Cardiac muscle cell (in vitro differentiated cells and primary cell): Measurements from ENCODE around the gene TRABD2B. TPM values are rescaled to one million over a fixed set of nuclear protein-coding genes. Genes with fewer than 3 reads are reported as not detected.

Experiments
- DNase-seq, 2 donors: peaks; one replicate each; pipeline versions ENCODE4 v3.0.0 to v3.0.0-alpha.2; 2010 to 2017; ENCODE audit warnings: low read depth in 1 of 2, low spot score in 1 of 2
- H3K27ac ChIP-seq: fragments of 200-600 bp; sonication (generic); 2 replicates; pipeline ENCODE4 v1.5.1; 2016
- H3K27me3 ChIP-seq: fragments of 200-600 bp; sonication (generic); 2 replicates; pipeline ENCODE4 v1.6.0; 2016; ENCODE audit warnings: control low read depth
- H3K36me3 ChIP-seq: fragments of 200-600 bp; sonication (generic); 2 replicates; pipeline ENCODE4 v1.5.1; 2016; ENCODE audit warnings: control low read depth
- H3K4me1 ChIP-seq: fragments of 200-600 bp; sonication (generic); 2 replicates; pipeline ENCODE4 v1.8.1; 2017; ENCODE audit warnings: low read depth, mild to moderate bottlenecking, mixed run types
- H3K4me3 ChIP-seq: fragments of 200-600 bp; sonication (generic); 2 replicates; pipeline ENCODE4 v1.5.1; 2016; ENCODE audit warnings: mild to moderate bottlenecking
- H3K9me3 ChIP-seq: fragments of 200-600 bp; sonication (generic); 2 replicates; pipeline ENCODE4 v1.5.1; 2017; ENCODE audit warnings: low read depth, mild to moderate bottlenecking, control low read depth
- polyA plus RNA-seq: library from polyadenylated mRNA; unstranded; fragments of >200 nt; fragmentation: Nextera tagmentation; extraction: Ambion mirVana; gene quantifications from 2 replicates; pipeline ENCODE4 v1.2.1, GENCODE V29; 2016
- total RNA-seq: library from RNA; depleted of rRNA; stranded (reverse); fragments of >200 nt; gene quantifications from 2 replicates; pipeline ENCODE4 v1.2.3, GENCODE V29; 2016
- TF ChIP-seq, protein P1 (sequence below): IDR thresholded peaks from 2 replicates; pipeline ENCODE4 v1.5.1; 2012; ENCODE audit warnings: low read depth, mild to moderate bottlenecking, low read length

The TRABD2B gene
- total and polyA plus RNA-seq, 2 experiments from 2014 or later, result 0.60 to 0.82 TPM

- no peak for DNase-seq
- Histone ChIP-seq H3K27ac (no peak overlapping the region), H3K36me3 (no peaks in the 10 kb centered on the region), H3K4me1 (no peaks in the 10 kb centered on the region), H3K4me3 (no peak overlapping the region), H3K9me3 (no peaks in the 10 kb centered on the region), H3K27me3 (no peaks in the 10 kb centered on the region)
- TF ChIP-seq, protein P1, sequence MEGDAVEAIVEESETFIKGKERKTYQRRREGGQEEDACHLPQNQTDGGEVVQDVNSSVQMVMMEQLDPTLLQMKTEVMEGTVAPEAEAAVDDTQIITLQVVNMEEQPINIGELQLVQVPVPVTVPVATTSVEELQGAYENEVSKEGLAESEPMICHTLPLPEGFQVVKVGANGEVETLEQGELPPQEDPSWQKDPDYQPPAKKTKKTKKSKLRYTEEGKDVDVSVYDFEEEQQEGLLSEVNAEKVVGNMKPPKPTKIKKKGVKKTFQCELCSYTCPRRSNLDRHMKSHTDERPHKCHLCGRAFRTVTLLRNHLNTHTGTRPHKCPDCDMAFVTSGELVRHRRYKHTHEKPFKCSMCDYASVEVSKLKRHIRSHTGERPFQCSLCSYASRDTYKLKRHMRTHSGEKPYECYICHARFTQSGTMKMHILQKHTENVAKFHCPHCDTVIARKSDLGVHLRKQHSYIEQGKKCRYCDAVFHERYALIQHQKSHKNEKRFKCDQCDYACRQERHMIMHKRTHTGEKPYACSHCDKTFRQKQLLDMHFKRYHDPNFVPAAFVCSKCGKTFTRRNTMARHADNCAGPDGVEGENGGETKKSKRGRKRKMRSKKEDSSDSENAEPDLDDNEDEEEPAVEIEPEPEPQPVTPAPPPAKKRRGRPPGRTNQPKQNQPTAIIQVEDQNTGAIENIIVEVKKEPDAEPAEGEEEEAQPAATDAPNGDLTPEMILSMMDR, result no peak
These were observed 83.9 kb downstream of the TRABD2B start for GRCh38 chr1:47913225-47913823.

DNA sequence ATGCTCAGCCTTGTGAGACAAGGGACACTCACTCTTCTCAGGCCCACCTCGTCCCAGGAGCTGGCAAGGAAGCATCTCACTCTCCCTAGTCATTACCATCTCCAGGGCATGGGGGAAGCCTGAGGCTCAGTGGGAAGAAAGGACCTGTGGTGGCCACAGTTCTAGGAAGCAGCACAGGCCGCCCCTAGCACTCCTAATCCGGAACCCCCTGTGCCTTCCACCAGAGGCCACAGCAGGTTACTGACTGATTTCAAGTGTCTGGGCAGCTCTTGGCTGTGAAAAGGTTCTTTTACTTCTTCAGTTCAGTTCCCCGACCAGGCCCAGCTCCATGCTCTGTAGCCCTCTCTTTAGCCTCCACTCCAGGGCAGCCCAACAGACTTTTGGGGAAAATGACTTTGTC, 84.4 kb downstream of the TRABD2B start:
- no peak overlapping the region for H3K27ac ChIP-seq
- no peaks in the 10 kb centered on the region for H3K9me3 ChIP-seq
- no peaks in the 10 kb centered on the region for H3K36me3 ChIP-seq
- TF ChIP-seq, protein P1, result no peak
- H3K27me3 ChIP-seq, result no peaks in the 10 kb centered on the region
- DNase-seq, result no peak
- H3K4me3 ChIP-seq, result no peak overlapping the region
- H3K4me1 ChIP-seq, result no peaks in the 10 kb centered on the region

DNA sequence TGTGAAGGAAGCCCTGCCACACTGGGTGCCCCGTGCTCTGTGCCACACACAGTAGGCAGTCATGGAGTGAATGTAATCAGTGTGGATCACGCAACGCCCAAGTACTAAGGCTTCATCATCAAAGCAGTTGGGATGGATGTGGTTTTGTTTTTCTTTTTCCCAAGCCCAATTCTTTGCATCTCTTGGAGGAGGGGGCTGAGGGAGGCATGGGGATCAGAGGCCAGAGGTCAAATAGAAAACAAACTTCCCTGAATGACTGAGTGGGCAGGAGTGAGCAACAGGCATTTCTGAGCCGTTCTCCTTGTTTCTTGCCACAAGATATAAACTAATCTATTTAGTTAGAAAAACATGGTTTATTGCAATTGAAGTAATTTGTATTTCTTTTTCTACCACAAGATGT, 85.3 kb downstream of the TRABD2B start:
- Histone ChIP-seq H3K27me3 (no peaks in the 10 kb centered on the region), H3K9me3 (no peaks in the 10 kb centered on the region), H3K4me3 (no peak overlapping the region), H3K4me1 (peaks cover 2% of the 10 kb centered on the region), H3K36me3 (no peaks in the 10 kb centered on the region), H3K27ac (no peak overlapping the region)
- no peak for DNase-seq
- TF ChIP-seq, protein P1, result no peak

- TF ChIP-seq, protein P1, result no peak
- no peak for DNase-seq
- Histone ChIP-seq H3K4me1 (peaks cover 7% of the 10 kb centered on the region), H3K27ac (no peak overlapping the region), H3K36me3 (no peaks in the 10 kb centered on the region), H3K4me3 (no peak overlapping the region), H3K27me3 (no peaks in the 10 kb centered on the region), H3K9me3 (no peaks in the 10 kb centered on the region)
These were observed 85.8 kb downstream of the TRABD2B start for GRCh38 chr1:47911424-47911823.

DNA sequence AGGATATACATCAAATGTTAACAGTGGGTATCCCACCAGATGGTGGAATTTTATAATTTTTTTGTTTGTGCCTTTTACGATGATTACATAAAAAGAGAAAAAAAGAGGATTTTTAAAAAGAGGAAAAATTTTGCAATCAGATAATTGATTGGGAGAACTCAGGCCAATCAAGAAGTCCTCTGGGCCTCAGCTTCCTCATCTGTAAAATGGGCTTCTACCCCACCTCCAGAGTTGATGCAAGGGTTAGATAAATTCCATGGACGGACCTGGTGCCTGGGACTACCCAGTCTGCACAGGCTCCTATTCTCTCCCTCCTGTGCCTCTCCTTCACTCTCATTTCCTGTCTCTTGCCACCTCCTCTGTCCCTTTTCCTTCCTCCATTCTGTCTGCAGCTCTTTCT, 88.9 kb downstream of the TRABD2B start:
- no peak for DNase-seq
- H3K27me3 ChIP-seq, result no peaks in the 10 kb centered on the region
- H3K36me3 ChIP-seq, result no peaks in the 10 kb centered on the region
- TF ChIP-seq, protein P1, result no peak
- no peaks in the 10 kb centered on the region for H3K9me3 ChIP-seq
- no peak overlapping the region for H3K27ac ChIP-seq
- H3K4me1 ChIP-seq, result peaks cover 11% of the 10 kb centered on the region
- H3K4me3 ChIP-seq, result no peak overlapping the region
